Mesenchymal stem cell (in vitro differentiated cells and primary cell): ENCODE data around the gene KLHL29.

ENCODE experiments used
- DNase-seq: peaks from one replicate; pipeline ENCODE4 v3.0.0-alpha.2; 2013
- H2AFZ ChIP-seq: one replicate; pipeline ENCODE4 v1.6.1; 2013; ENCODE audit warnings: low read depth, mild to moderate bottlenecking, control low read depth, inconsistent platforms, low read length, moderate library complexity
- H2AK5ac ChIP-seq: 2 replicates; pipeline ENCODE4 v1.6.1; 2013; ENCODE audit warnings: low read length, moderate library complexity, mild to moderate bottlenecking, inconsistent platforms; ENCODE audit not compliant: severe bottlenecking
- H2BK120ac ChIP-seq: one replicate; pipeline ENCODE4 v1.6.1; 2013; ENCODE audit warnings: low read depth, mild to moderate bottlenecking, inconsistent platforms, low read length, moderate library complexity
- H2BK12ac ChIP-seq, 2 experiments: one replicate each; pipeline ENCODE4 v1.6.1; 2013; ENCODE audit warnings: inconsistent platforms in 2 of 2, low read length in 2 of 2, mild to moderate bottlenecking in 2 of 2, moderate library complexity in 2 of 2, control low read depth in 1 of 2
- H2BK15ac ChIP-seq: one replicate; pipeline ENCODE4 v1.6.1; 2013; ENCODE audit warnings: mild to moderate bottlenecking, low read depth, inconsistent platforms; ENCODE audit not compliant: poor library complexity, severe bottlenecking
- H2BK5ac ChIP-seq: 2 replicates; pipeline ENCODE4 v1.6.1; 2013; ENCODE audit warnings: low read depth, mild to moderate bottlenecking, low read length, control low read depth, inconsistent platforms; ENCODE audit not compliant: poor library complexity, severe bottlenecking
- H3K14ac ChIP-seq, 2 experiments: one replicate each; pipeline ENCODE4 v1.6.1; 2013; ENCODE audit warnings: inconsistent platforms in 2 of 2, low read length in 2 of 2, control low read depth in 1 of 2, mild to moderate bottlenecking in 1 of 2, moderate library complexity in 1 of 2
- H3K18ac ChIP-seq, 2 experiments: one replicate each; pipeline ENCODE4 v1.6.1; 2013; ENCODE audit warnings: inconsistent platforms in 2 of 2, low read length in 2 of 2, control low read depth in 1 of 2, low read depth in 1 of 2, mild to moderate bottlenecking in 1 of 2
- H3K23ac ChIP-seq, 2 experiments: one replicate each; pipeline ENCODE4 v1.6.1; 2013; ENCODE audit warnings: inconsistent platforms in 2 of 2, low read length in 2 of 2, mild to moderate bottlenecking in 2 of 2, moderate library complexity in 2 of 2, control low read depth in 1 of 2
- H3K27ac ChIP-seq: 2 replicates; pipeline ENCODE4 v1.5.1; 2013; ENCODE audit warnings: mild to moderate bottlenecking, moderate library complexity, low read length, control low read depth, inconsistent platforms; ENCODE audit not compliant: poor library complexity, severe bottlenecking
- H3K27me3 ChIP-seq, 2 experiments: 2 replicates each; pipeline versions ENCODE4 v1.6.1 to v1.7.0; 2013; ENCODE audit warnings: low read length in 2 of 2, mild to moderate bottlenecking in 2 of 2, moderate library complexity in 2 of 2, control low read depth in 1 of 2, inconsistent platforms in 1 of 2; ENCODE audit not compliant: control insufficient read depth in 1 of 2, insufficient read depth in 1 of 2
- H3K36me3 ChIP-seq, 2 experiments: 2 replicates each; pipeline versions ENCODE4 v1.6.1 to v1.7.0; 2013; ENCODE audit warnings: low read length in 2 of 2, control low read depth in 1 of 2, inconsistent platforms in 1 of 2, low read depth in 1 of 2, mild to moderate bottlenecking in 1 of 2; ENCODE audit not compliant: insufficient read depth in 2 of 2, control insufficient read depth in 1 of 2
- H3K4ac ChIP-seq, 2 experiments: one replicate each; pipeline ENCODE4 v1.6.1; 2013; ENCODE audit warnings: inconsistent platforms in 2 of 2, low read length in 2 of 2, mild to moderate bottlenecking in 2 of 2, moderate library complexity in 2 of 2, control low read depth in 1 of 2, low read depth in 1 of 2
- H3K4me1 ChIP-seq: 2 replicates; pipeline ENCODE4 v1.6.1; 2013; ENCODE audit warnings: low read depth, low read length, control low read depth; ENCODE audit not compliant: control insufficient read depth, insufficient read depth
- H3K4me2 ChIP-seq: 2 replicates; pipeline ENCODE4 v1.6.1; 2013; ENCODE audit warnings: low read length, mild to moderate bottlenecking, inconsistent platforms; ENCODE audit not compliant: poor library complexity, severe bottlenecking
- H3K4me3 ChIP-seq, 2 experiments: 2 replicates each; pipeline versions ENCODE4 v1.5.1 to v1.7.0; 2013; ENCODE audit warnings: low read length in 2 of 2, mild to moderate bottlenecking in 2 of 2, control low read depth in 1 of 2, low read depth in 1 of 2; ENCODE audit not compliant: insufficient read depth in 1 of 2
- H3K79me1 ChIP-seq: replicated peaks from 2 replicates; pipeline ENCODE4 v1.6.1; 2013; ENCODE audit warnings: mild to moderate bottlenecking, control low read depth, low read length, inconsistent platforms; ENCODE audit not compliant: poor library complexity, severe bottlenecking
- H3K9ac ChIP-seq: 2 replicates; pipeline ENCODE4 v1.7.0; 2013; ENCODE audit warnings: mild to moderate bottlenecking, low read length, moderate library complexity
- H3K9me3 ChIP-seq: 2 replicates; pipeline ENCODE4 v1.7.0; 2013; ENCODE audit warnings: mild to moderate bottlenecking, low read length; ENCODE audit not compliant: control insufficient read depth
- H4K8ac ChIP-seq: one replicate; pipeline ENCODE4 v1.6.1; 2013; ENCODE audit warnings: inconsistent platforms, mild to moderate bottlenecking, low read length, moderate library complexity
- H4K91ac ChIP-seq: one replicate; pipeline ENCODE4 v1.6.1; 2013; ENCODE audit warnings: mild to moderate bottlenecking, low read length, inconsistent platforms
- WGBS: methylation state at CpG from one replicate; pipeline ENCODE4 v1.1.7; 2013; ENCODE audit warnings: mixed read lengths; 5-methylcytosine and 5-hydroxymethylcytosine counted together

Gene KLHL29

GRCh38 chr2:23627236-23628009 lies 242.4 kb downstream of the KLHL29 start:
- Histone ChIP-seq H3K23ac (no peak overlapping the region), H3K4me1 (peaks cover 2% of the 10 kb centered on the region), H3K4ac (peak overlapping the region in 1 of 2 experiments; percentile 27), H4K91ac (no peak overlapping the region), H2AK5ac (no peak overlapping the region), H2AFZ (no peak overlapping the region), H4K8ac (no peak overlapping the region), H3K14ac (no peak overlapping the region), H2BK120ac (no peak overlapping the region), H3K18ac (no peak overlapping the region), H2BK5ac (no peak overlapping the region), H3K79me1 (peaks cover 6% of the 10 kb centered on the region), H3K4me2 (no peak overlapping the region), H3K9ac (no peak overlapping the region), H2BK15ac (no peak overlapping the region), H3K9me3 (no peaks in the 10 kb centered on the region), H3K4me3 (no peak overlapping the region), H3K27me3 (no peaks in the 10 kb centered on the region), H2BK12ac (no peak overlapping the region), H3K36me3 (peaks cover 0 to 7% of the 10 kb centered on the region in 2 experiments), H3K27ac (no peak overlapping the region)
- DNase-seq, result no peak
- 77% methylated on average over 30 of the region's 30 CpGs for WGBS

DNA sequence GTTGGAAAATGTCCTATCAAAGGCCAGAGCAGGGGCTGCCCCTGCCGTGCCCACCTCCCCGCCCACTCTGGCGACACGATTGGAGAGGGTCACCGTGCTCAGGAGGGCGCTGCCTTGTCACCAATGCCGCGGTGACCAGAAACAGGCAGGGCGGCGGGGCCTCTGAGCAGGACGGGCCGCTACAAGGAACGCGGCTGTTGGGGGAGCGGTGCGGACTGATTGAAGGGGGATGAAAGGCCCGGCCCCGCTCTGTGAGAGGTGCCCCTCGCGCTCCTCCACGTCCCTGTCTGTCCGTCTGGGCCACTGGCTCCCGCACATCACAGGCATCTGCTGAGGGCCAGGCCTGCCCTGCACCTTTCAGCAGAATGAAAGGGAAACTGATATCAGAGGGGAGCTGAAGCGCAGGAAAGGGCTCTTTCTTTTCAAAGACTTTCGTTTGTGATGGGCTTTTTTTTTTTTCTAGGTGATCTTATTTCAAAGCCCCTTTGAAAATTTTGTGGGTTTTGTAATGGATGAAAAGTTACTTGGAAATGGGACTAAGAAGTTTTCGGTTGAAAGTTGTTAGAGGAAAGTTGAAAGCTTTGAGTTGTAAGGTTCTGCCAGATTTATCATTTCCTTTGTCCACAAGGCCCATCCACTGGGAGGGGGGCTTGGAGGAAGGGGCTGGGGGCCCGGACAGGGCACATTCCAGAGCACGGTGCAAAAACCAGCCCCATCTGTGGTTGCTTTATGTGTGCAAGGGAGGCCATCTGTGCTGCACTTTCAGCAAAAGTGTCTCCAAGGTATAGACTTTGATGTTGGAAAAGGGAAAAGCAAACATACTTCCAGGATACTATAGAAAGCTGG lies 244.2 kb downstream of the KLHL29 start:
- Histone ChIP-seq H3K4me2 (no peak overlapping the region), H3K27ac (no peak overlapping the region), H3K36me3 (peaks cover 0 to 4% of the 10 kb centered on the region in 2 experiments), H3K79me1 (peaks cover 3% of the 10 kb centered on the region), H4K91ac (no peak overlapping the region), H3K14ac (no peak overlapping the region), H2BK5ac (no peak overlapping the region), H3K18ac (no peak overlapping the region), H2BK15ac (no peak overlapping the region), H3K9ac (no peak overlapping the region), H2AK5ac (no peak overlapping the region), H2AFZ (no peak overlapping the region), H3K9me3 (no peaks in the 10 kb centered on the region), H3K4me3 (no peak overlapping the region), H3K27me3 (no peaks in the 10 kb centered on the region), H3K4me1 (peaks cover 2% of the 10 kb centered on the region), H2BK12ac (no peak overlapping the region), H3K23ac (no peak overlapping the region), H4K8ac (no peak overlapping the region), H3K4ac (no peak overlapping the region), H2BK120ac (no peak overlapping the region)
- WGBS, result 88% methylated on average over 28 of the region's 28 CpGs
- no peak for DNase-seq

DNA sequence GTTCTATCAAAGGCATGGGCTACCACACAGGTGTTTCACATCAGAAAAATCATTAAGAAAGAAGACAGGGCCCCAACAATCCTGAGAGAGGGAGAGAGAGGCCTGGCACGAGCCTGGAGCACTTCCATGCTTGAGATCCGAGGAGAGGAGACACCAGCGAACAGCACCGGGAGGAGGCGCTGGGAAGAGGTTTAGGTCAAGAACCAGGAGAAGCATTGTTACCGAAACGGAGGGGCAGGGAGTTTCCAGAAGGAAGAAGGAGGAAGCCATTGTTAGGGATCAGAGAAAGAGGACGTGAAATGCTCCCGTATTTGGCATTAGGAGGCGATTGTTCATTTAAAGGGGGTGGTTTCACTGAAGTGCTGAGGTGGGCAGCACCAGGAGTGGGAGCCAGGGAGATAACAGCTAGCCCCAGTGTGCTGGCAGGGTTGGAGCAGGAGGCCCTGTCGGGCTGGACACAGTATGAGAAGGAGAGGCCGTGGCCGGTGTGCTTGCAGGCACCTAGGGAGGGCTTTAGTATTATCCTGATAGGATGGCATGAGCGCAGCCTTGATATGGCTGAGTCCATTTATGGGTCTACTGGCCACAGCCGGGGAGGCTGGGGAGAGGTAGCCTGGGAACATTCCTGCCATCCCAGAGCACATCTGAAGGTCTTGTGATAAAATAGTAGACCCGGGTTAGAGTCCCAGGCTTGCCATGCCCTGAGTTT lies 244.9 kb downstream of the KLHL29 start:
- no peak overlapping the region for H3K18ac ChIP-seq
- no peak overlapping the region for H3K9ac ChIP-seq
- H4K8ac ChIP-seq, result no peak overlapping the region
- peaks cover 2% of the 10 kb centered on the region for H3K4me1 ChIP-seq
- DNase-seq, result no peak
- H3K79me1 ChIP-seq, result peaks cover 2% of the 10 kb centered on the region
- H4K91ac ChIP-seq, result no peak overlapping the region
- no peak overlapping the region for H3K4ac ChIP-seq
- no peak overlapping the region for H3K23ac ChIP-seq
- H3K9me3 ChIP-seq, result no peaks in the 10 kb centered on the region
- 89% methylated on average over 15 of the region's 16 CpGs for WGBS
- no peaks in the 10 kb centered on the region for H3K27me3 ChIP-seq
- H2BK15ac ChIP-seq, result no peak overlapping the region
- no peak overlapping the region for H2AK5ac ChIP-seq
- peaks cover 0 to 4% of the 10 kb centered on the region in 2 experiments for H3K36me3 ChIP-seq
- H3K4me3 ChIP-seq, result no peak overlapping the region
- H3K27ac ChIP-seq, result no peak overlapping the region
- no peak overlapping the region for H2BK12ac ChIP-seq
- H2AFZ ChIP-seq, result no peak overlapping the region
- H3K4me2 ChIP-seq, result no peak overlapping the region
- H2BK5ac ChIP-seq, result no peak overlapping the region
- peak overlapping the region in 1 of 2 experiments; percentile 3 for H3K14ac ChIP-seq
- H2BK120ac ChIP-seq, result no peak overlapping the region

GRCh38 chr2:23630961-23631360 lies 246.0 kb downstream of the KLHL29 start:
- 43% methylated on average over 3 of the region's 7 CpGs for WGBS
- H2AFZ ChIP-seq, result no peak overlapping the region
- peaks cover 2% of the 10 kb centered on the region for H3K4me1 ChIP-seq
- H2BK120ac ChIP-seq, result no peak overlapping the region
- H4K8ac ChIP-seq, result no peak overlapping the region
- no peak overlapping the region for H3K18ac ChIP-seq
- DNase-seq, result no peak
- H3K27me3 ChIP-seq, result no peaks in the 10 kb centered on the region
- no peak overlapping the region for H3K27ac ChIP-seq
- H3K9me3 ChIP-seq, result no peaks in the 10 kb centered on the region
- H3K4ac ChIP-seq, result no peak overlapping the region
- no peak overlapping the region for H3K9ac ChIP-seq
- H3K4me2 ChIP-seq, result no peak overlapping the region
- H3K14ac ChIP-seq, result peak overlapping the region in 1 of 2 experiments; percentile 35
- no peak overlapping the region for H2AK5ac ChIP-seq
- H2BK5ac ChIP-seq, result no peak overlapping the region
- H3K36me3 ChIP-seq, result peaks cover 0 to 4% of the 10 kb centered on the region in 2 experiments
- H3K79me1 ChIP-seq, result peaks cover 2% of the 10 kb centered on the region
- no peak overlapping the region for H3K23ac ChIP-seq
- no peak overlapping the region for H2BK12ac ChIP-seq
- H3K4me3 ChIP-seq, result no peak overlapping the region
- no peak overlapping the region for H4K91ac ChIP-seq
- no peak overlapping the region for H2BK15ac ChIP-seq
